OCI-LY1 (cell line): Measurements from ENCODE around the gene PLEKHG3.

ENCODE experiments used
- CTCF ChIP-seq: fragments of 200-600 bp; sonication (generic), shearing (Covaris generic); IDR thresholded peaks from 2 replicates; pipeline ENCODE4 v1.5.1; 2017; ENCODE audit warnings: mild to moderate bottlenecking, antibody characterized with exemption, low read length, moderate library complexity, mixed read lengths
- EZH2 ChIP-seq: fragments of 200-600 bp; sonication (generic), shearing (Covaris generic); IDR thresholded peaks from 2 replicates; pipeline ENCODE4 v1.8.0; 2017; ENCODE audit warnings: borderline replicate concordance, mixed run types, mild to moderate bottlenecking, antibody characterized with exemption, low read length, moderate library complexity, mixed read lengths

DNA sequence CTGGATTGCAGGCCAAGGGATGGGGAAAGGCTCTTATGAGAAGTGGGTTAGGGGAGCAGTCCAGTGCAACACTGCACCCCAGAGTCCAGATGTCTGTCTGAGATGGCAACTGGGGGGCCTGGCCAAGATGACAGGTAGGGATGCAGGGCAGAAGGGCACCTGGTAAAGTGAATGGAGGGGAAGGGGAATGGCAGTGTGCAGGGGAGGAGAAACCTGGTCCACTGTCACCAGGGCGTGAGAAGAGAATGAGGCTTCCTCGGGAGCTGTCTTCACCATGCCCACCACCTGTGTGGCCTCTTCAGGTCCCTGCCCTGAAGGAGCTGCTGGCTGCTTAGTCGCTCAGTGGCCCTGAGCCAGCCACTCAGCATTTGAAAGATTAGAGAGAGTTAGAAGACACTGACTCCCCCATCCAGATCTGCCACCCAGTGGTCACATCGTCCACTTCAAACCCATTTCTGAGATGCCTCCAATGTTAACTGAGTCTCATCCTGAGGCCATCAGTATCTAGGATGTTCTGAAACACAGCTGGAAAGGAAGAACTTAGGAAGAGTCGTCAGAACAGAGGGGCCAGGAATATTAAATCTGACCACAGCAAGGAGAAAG lies 57.3 kb downstream of the PLEKHG3 start:
- TF ChIP-seq CTCF (no peak), EZH2 (no peak)
